ENCODE data around the gene ZNF205. TPM values are rescaled to one million over a fixed set of nuclear protein-coding genes. Genes with fewer than 3 reads are reported as not detected.

Gene ZNF205
- total and polyA plus RNA-seq, 9 of the 15 experiments (the other 6 are each of a cell fraction or from before 2014, with no cell fraction given), result 2.4 to 11.8 (median 5.1) TPM; not detected in 2

DNA sequence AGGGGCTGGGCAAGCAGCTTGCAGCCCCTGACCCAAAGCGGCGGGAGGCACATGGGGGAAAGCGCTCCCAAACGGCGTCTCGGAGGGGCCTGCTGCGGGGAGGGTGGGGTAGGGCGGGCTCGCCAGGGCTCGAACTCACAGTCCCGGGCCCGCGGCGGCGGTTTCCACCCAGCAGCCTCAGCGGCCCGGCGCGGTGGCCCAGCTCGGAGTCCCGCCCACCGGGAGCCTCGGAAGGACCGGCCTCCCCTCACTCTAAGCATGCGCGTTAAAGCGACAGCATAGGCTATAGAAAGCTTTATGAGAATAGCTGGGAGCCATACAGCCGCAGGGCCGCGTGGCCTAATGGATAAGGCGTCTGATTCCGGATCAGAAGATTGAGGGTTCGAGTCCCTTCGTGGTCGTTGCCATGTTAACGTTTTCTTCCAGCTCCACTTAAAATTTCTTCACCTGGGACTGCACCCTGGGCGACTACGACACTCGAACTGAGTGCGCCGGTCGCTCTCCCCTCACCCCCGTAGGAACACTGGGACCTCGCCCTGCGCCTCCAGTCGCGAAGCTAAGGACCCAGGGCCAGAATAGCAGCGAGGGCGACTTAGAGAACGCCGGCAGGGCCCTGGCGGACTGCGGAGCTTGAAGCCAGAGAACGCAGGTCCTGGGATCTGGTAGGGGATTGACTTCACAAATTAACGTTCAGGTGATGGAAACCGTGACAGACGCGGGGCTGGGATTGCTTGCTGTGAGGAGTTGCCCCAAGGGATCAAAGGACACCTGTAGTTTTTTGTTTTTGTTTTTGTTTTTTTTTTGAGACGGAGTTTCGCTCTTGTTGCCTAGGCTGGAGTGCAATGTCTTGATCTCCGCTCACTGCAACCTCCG, 38.2 kb downstream of the ZNF205 start (continued):
- TF ChIP-seq, protein P1, sequence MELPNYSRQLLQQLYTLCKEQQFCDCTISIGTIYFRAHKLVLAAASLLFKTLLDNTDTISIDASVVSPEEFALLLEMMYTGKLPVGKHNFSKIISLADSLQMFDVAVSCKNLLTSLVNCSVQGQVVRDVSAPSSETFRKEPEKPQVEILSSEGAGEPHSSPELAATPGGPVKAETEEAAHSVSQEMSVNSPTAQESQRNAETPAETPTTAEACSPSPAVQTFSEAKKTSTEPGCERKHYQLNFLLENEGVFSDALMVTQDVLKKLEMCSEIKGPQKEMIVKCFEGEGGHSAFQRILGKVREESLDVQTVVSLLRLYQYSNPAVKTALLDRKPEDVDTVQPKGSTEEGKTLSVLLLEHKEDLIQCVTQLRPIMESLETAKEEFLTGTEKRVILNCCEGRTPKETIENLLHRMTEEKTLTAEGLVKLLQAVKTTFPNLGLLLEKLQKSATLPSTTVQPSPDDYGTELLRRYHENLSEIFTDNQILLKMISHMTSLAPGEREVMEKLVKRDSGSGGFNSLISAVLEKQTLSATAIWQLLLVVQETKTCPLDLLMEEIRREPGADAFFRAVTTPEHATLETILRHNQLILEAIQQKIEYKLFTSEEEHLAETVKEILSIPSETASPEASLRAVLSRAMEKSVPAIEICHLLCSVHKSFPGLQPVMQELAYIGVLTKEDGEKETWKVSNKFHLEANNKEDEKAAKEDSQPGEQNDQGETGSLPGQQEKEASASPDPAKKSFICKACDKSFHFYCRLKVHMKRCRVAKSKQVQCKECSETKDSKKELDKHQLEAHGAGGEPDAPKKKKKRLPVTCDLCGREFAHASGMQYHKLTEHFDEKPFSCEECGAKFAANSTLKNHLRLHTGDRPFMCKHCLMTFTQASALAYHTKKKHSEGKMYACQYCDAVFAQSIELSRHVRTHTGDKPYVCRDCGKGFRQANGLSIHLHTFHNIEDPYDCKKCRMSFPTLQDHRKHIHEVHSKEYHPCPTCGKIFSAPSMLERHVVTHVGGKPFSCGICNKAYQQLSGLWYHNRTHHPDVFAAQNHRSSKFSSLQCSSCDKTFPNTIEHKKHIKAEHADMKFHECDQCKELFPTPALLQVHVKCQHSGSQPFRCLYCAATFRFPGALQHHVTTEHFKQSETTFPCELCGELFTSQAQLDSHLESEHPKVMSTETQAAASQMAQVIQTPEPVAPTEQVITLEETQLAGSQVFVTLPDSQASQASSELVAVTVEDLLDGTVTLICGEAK (IDR thresholded peaks at IDR 0.05), result peak; percentile 89
- TF ChIP-seq, protein P1 (CRISPR knock-in tag; IDR thresholded peaks at IDR 0.05), result no peak
- TF ChIP-seq PCBP2 (IDR thresholded peaks at IDR 0.05; ENCODE audit: low read depth, low read length, poor library complexity, severe bottlenecking) (no peak), PHB (CRISPR knock-in tag; IDR thresholded peaks at IDR 0.05) (no peak), MXI1 (IDR thresholded peaks at IDR 0.05; ENCODE audit: low read depth, low read length) (no peak), CBX3 (IDR thresholded peaks at IDR 0.05; ENCODE audit: borderline replicate concordance in 1 of 2, low read length in 2 of 2) (peak in 1 of 2 experiments; percentile 75; a peak in 1 of 3 replicates), ZNF384 (IDR thresholded peaks at IDR 0.05; ENCODE audit: low read depth, low read length) (no peak), HNRNPUL1 (IDR thresholded peaks at IDR 0.05; ENCODE audit: low read length) (no peak), TAF1 (IDR thresholded peaks at IDR 0.05; ENCODE audit: control insufficient read depth, extremely low read depth, insufficient read depth, low read length, severe bottlenecking) (peak; percentile 31), TFAM (CRISPR knock-in tag; conservative IDR thresholded peaks at IDR 0.05) (no peak), ELF1 (tag; IDR thresholded peaks at IDR 0.05) (no peak), ZNF589 (CRISPR knock-in tag; IDR thresholded peaks at IDR 0.05; ENCODE audit: low read depth) (0 out of 2 replicates have a peak, but pooled peaks have one; percentile 68), SETDB1 (IDR thresholded peaks at IDR 0.05; ENCODE audit: low read length) (no peak), SMARCC2 (IDR thresholded peaks at IDR 0.05; ENCODE audit: low read depth) (no peak), ZNF75A (CRISPR knock-in tag; IDR thresholded peaks at IDR 0.05) (no peak), ZNF561 (CRISPR knock-in tag; conservative IDR thresholded peaks at IDR 0.05) (no peak), SMAD3 (CRISPR knock-in tag; conservative IDR thresholded peaks at IDR 0.05) (no peak), HDAC8 (tag; IDR thresholded peaks at IDR 0.05) (no peak)
- TF ChIP-seq, protein P2, sequence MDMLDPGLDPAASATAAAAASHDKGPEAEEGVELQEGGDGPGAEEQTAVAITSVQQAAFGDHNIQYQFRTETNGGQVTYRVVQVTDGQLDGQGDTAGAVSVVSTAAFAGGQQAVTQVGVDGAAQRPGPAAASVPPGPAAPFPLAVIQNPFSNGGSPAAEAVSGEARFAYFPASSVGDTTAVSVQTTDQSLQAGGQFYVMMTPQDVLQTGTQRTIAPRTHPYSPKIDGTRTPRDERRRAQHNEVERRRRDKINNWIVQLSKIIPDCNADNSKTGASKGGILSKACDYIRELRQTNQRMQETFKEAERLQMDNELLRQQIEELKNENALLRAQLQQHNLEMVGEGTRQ (CRISPR knock-in tag; IDR thresholded peaks at IDR 0.05), result no peak
